Measurements from ENCODE around the gene DDX3X.
"Not testable (repeated sequence)": the region's sequence is repeated elsewhere in the genome, so short reads cannot be mapped to it uniquely, and the experiment has no call there.

The DDX3X gene

GRCh38 chrX:41329101-41329500, 4.9 kb upstream of the DDX3X start:
- no peak for DNase-seq (ENCODE audit: low read depth)

- DNase-seq (ENCODE audit: low read depth), result no peak
Measured at GRCh38 chrX:41332005-41332404, 2.0 kb upstream of the DDX3X start.

DNA sequence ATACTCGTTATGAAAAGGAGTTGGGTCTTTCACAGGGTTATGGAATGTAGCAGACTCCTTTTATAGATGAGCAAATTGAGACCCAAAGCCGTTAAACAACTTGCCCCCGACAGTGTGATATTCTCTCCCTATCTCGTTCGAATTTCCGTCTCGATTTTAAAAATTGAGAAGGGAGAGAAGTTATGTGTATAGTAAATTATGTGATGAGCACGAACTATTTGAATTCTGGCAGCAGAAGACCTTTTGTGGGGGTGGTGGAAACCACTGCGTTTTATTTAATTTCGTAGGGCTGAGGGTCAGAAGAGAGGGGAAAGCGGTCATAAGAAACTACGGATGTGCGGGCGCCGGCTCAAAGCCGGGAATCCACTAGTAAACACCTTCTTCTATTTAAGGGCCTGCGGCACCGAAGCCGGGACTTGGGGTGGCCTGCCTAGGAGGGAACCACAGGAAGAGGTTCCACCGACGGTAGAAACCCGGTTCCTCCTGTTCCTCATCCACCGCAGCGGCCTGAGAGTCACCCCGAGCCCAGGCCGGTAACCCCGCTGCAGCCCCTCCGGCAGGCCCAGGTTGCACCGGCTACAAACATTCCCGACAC, 1.5 kb upstream of the DDX3X start:
- DNase-seq (ENCODE audit: low read depth), result peak; percentile 18

DNA sequence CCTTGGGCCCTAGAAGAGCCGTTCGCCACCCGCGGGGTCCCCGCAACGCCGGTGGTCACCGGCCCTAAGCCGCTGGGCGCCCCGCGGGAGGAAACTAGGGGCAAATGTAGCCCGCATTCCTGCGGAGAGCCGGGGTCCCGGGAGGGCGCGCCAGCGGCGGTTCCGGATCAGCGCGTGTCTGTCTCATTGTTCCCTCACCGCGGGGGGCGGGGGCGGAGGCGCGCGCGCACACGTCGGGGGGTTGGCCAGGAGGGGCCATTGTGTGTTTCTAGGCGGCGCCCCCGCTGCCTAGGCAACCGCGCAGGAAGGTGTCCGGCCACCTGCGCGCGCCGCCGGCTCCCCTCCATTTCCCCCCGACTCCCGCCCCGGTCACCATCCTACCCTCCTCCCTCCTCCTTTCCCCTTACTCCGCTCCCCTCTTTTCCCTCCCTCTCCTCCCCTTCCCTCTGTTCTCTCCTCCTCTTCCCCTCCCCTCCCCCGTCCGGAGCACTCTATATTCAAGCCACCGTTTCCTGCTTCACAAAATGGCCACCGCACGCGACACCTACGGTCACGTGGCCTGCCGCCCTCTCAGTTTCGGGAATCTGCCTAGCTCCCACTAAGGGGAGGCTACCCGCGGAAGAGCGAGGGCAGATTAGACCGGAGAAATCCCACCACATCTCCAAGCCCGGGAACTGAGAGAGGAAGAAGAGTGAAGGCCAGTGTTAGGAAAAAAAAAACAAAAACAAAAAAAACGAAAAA, 789 bp upstream of the DDX3X start:
- DNase-seq (ENCODE audit: low read depth), result peak; percentile 80

DNA sequence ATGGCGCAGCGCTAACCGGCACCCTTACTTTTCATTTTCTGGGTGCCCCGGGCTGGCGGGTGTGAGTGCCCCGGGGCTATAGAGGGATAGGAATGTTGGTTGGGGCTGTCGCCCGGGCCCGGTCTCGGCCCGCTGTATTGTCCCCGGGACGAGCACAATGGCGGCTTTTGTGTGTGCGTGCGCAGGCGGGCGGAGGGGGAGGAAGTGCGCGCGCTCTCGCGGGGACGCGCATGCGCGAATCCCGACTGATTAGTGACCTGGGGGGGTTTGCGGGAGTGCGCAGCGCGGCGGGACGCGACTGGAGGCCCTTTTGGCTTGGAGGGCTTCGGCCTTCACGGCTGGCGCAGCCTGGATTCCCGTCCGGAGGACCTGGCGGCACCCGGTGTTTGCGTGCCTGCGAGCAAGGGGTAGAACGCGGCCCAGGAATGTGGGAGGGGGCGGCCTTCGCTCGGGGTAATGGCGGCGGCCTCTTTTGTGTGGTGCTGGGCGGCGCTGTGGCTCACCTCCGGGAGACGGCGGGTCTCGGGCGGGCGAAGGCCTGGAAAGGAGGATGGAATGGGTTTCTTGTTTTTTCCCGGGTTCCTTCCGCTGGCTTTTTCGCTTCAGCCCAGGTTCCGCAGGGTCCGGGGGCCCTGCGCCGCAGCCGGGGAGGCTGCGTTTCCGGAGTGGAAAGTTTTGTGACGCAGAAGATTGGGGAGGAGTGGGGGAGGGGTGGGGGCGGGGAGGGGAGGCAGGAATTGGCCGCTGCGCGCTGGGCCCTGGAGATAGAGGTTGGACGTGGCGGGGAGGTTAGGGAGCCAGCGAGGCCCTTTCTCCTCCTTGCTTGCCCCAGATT, 618 bp downstream of the DDX3X start:
- peak; percentile 69 for DNase-seq (ENCODE audit: low read depth)

DNA sequence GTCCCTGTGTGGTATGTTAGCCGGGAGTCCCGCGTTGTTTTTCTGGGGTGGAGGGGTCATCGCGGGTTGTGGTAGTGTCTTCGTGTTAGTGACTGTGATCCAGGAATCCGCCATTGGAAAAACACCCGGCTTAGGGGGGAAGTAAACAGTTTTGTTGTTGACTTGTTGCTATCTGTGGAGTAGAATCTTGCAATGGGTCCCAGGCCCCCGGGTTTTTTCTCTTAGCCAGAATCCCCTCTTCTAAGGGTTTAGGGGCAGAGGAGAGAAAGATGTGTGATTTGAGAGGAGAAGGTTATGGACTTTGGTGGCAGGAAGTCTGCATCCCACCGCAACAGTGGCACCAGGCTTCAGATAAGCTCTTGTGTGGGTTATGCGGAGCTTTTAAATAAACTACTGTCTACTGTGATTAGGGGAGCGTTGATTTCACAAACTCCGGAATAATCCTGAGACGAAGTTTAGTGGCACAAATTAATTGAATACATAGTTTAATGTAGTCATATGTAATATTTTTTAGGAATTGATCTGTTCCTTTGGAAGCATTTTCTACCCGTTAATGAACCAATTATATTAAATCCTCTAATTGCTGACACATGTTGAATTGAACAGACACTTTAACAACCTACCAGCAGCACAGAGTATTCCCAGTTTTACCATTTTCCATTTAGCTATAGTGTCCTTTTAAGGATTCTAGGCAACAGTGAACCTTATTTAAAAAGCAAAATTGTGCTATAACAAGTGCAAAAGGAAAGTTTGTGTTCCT, 1.4 kb downstream of the DDX3X start:
- no peak for DNase-seq (ENCODE audit: low read depth)

- no peak for DNase-seq (ENCODE audit: low read depth)
Measured at GRCh38 chrX:41335958-41336331, 2.0 kb downstream of the DDX3X start.

DNA sequence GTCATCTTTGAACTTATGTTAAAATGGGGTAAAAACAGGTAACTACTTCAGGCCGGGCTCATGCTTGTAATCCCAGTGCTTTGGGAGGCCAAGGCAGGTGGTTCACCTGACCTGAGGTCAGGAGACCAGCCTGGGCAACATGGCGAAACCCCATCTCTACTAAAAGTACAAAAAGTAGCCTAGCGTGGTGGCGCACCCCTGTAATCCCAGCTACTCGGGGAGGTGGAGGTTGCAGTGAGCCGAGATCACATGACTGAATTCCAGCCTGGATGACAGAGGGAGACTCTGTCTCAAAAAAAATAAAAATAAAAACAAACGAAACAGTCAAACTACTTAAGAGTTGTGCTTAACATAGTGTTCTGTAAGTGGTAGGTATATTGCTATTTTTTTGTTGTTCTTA, 2.5 kb downstream of the DDX3X start:
- no peak for DNase-seq (ENCODE audit: low read depth)

DNA sequence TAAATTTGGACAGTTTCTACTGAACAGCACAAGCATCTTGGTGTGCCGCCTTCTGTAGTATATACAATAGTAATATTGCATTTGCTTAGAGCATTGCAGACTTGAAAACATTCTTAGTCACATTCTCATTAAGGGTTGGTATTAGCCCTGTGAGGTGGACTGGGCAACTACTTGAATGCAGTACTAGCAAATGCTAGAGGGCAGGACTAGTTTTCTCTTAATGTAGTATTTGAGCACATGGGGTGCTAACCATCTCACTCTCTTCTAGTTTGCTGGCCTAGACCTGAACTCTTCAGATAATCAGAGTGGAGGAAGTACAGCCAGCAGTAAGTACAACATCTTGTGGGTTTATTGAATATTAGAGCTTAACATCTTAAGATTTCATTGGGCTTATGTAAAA, 3.2 kb downstream of the DDX3X start:
- no peak for DNase-seq (ENCODE audit: low read depth)

DNA sequence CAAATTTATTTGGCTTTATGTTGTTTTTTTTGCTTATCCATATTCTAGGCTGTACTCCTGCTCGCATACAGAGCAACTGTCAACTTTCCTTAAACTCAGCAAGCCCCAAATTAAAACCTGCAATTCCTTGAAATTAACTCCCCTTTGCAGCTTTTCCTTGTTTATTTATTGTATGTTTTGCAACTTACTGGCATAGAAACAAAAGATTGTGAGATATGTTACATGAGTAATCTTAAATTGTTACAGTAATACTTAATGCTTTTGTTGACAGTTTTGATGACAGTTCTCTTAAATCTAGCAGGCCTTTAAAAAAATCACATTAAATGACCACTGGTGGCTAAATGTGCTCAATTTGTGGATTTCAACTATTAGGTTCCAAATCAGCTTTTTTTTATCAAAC, 4.5 kb downstream of the DDX3X start:
- DNase-seq (ENCODE audit: low read depth), result no peak

GRCh38 chrX:41339148-41339547, 5.2 kb downstream of the DDX3X start:
- DNase-seq (ENCODE audit: low read depth), result no peak

DNA sequence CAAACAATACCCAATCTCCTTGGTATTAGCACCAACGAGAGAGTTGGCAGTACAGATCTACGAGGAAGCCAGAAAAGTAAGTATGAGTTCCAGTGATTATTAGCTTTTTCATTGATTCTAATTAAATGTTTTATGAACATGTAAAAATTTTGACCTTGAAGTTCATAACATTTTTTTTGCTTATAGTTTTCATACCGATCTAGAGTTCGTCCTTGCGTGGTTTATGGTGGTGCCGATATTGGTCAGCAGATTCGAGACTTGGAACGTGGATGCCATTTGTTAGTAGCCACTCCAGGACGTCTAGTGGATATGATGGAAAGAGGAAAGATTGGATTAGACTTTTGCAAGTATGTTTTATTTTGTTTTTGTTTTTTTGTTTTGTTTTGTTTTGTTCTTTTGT, 10.1 kb downstream of the DDX3X start:
- no peak for DNase-seq (ENCODE audit: low read depth)

GRCh38 chrX:41347186-41347585, 13.2 kb downstream of the DDX3X start:
- no peak for DNase-seq (ENCODE audit: low read depth)

- no peak for DNase-seq (ENCODE audit: low read depth)
Measured at GRCh38 chrX:41348551-41348950, 14.6 kb downstream of the DDX3X start.

DNA sequence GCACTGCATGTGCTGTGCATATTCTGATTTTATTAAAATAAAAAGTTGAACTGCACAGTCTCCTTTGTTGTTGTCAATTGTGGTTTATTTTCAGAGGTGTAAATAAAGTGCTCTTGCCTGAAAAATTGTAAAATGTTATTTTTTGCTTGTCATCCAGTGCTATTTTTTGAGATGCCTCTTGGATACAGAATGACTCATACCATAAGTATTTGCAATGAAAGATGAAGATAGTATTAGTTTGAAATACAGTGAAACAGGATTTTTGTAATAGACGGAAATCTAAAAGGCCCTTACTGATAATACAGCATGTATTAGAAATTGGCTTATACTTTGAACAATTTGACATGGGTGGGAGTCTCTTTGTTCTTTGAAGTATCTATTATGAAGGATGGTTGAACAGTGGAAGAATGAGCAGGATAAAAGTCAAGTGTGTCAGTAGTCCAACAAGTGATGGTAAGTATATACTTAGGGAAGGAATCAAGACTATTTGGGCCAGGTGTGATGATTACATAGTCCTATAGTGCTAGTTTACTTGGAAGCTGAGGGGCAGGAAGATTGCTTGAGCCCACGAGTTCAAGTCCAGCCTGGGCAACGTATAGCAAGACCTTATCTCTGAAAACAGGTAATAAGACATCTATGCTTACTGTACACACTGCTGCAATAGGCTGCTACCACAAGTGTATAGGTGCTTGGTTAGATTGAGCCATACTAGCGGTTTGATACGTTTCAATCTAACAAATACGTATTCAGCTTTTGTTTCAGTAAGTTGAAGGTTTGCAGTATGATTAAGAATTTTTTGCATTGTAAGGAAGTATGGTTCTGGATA, 16.4 kb downstream of the DDX3X start:
- DNase-seq (ENCODE audit: low read depth), result no peak

DNA sequence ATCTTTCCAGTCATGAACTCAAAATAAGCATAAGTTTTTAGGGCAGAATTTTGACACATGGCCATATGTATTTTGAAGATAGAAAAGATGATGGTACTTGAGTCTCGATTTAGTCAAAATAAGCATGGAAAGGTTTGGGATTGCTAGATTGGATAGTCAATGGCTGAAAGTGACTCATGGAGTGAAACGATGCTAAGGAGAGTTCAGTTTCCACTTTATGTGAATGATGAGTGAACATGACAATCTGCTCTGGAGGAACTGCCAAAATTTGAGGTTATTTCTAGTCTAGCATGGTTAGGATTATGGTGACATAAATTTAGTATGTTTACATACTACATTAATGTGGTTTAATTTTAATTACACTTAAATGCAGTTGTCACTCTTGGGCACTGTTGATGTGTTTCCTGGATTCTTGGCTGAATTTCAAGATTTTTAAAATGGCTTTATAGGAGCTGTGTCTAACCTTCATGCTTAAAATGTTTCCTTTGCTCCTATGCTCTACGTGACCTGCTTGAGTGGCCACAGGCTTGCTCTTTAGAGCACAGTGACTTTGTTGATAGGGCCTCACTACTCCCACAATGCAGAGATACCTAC, 17.1 kb downstream of the DDX3X start:
- DNase-seq (ENCODE audit: low read depth), result no peak

- no peak for DNase-seq (ENCODE audit: low read depth)
Measured at GRCh38 chrX:41351923-41352322, 18.0 kb downstream of the DDX3X start.

DNA sequence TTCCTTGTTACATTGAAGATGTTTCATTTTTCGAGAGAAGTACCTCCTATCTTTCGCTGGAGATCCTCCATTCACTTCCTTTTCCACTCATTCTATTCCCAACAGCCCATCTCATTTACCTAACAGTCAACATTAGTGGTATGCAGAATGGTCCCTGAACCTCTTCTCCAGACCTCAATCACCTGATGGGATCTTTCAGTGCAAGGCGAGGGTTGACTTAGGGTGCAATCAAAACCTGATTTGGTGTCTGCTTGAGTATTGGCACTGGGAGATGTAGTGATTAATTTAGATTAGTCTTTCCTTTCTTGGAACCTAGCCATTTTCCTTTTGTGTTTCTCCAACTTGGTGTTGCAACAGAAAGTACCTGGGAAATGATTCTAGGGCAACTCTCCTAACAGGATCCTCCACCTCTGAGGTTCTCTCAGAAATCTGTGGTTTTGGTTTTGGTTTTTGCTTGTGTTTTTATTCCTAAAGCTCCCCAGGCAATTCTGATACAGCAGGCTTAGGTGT, 18.4 kb downstream of the DDX3X start:
- no peak for DNase-seq (ENCODE audit: low read depth)

DNA sequence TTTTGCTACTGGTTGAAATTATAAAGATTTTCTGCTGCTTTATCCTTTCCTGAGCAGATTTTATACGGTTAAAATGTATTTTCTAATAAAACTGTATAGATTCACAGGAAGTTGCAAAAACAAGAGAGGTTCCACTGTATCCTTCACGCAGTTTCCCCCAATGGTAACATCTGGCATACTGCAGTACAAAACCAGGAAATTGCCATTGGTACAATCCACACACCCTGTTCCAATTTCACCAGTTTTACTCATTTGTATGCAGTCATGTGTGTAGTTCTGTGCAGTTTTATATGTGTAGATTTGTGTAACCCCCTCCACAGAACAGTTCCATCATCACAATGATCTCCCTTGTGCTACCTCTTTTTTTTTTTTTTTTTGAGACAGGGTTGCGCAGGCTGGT, 20.0 kb downstream of the DDX3X start:
- no peak for DNase-seq (ENCODE audit: low read depth)

- DNase-seq (ENCODE audit: low read depth), result no peak
Measured at GRCh38 chrX:41369152-41369551, 35.2 kb downstream of the DDX3X start.

GRCh38 chrX:41371575-41371974, 37.6 kb downstream of the DDX3X start:
- not testable (repeated sequence) for DNase-seq (ENCODE audit: low read depth)
